ENCODE measurements around the gene ARFGEF2.

DNA sequence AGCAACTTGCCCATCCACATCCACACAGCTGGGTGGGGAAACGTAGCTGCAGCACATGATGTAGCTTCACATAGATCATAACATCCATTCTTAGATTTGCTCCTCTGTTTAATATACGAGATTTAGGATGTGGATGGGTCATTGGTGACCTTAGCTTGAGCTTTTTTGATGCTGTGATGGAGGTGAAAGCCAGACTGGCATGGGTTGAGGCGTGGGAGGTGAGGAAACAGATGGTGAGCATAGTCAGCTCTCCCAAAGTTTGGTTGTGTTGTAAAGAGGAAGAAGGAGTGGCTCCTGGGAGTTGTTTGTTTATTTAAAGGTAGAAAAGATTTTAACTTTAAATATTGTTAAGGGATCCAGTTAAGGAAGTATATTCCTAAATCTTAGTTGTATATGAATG lies 5.3 kb downstream of the ARFGEF2 start:
- TF ChIP-seq, protein P1, sequence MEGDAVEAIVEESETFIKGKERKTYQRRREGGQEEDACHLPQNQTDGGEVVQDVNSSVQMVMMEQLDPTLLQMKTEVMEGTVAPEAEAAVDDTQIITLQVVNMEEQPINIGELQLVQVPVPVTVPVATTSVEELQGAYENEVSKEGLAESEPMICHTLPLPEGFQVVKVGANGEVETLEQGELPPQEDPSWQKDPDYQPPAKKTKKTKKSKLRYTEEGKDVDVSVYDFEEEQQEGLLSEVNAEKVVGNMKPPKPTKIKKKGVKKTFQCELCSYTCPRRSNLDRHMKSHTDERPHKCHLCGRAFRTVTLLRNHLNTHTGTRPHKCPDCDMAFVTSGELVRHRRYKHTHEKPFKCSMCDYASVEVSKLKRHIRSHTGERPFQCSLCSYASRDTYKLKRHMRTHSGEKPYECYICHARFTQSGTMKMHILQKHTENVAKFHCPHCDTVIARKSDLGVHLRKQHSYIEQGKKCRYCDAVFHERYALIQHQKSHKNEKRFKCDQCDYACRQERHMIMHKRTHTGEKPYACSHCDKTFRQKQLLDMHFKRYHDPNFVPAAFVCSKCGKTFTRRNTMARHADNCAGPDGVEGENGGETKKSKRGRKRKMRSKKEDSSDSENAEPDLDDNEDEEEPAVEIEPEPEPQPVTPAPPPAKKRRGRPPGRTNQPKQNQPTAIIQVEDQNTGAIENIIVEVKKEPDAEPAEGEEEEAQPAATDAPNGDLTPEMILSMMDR (conservative IDR thresholded peaks at IDR 0.05; ENCODE audit: low read length) = no peak
- TF ChIP-seq EZH2phosphoT487 (IDR thresholded peaks at IDR 0.05; ENCODE audit: borderline replicate concordance) = no peak

Measured in Loucy (cell line).